ENCODE results near the gene SFTA2. TPM values are rescaled to one million over a fixed set of nuclear protein-coding genes. Genes with fewer than 3 reads are reported as not detected.
"Not testable (repeated sequence)": the region's sequence is repeated elsewhere in the genome, so short reads cannot be mapped to it uniquely, and the experiment has no call there.

SFTA2 gene
- polyA plus RNA-seq, 1 donor from 2014 or later, result not detected

- Histone ChIP-seq H3K9me2 (ENCODE audit: insufficient read depth, low read length) (no peaks in the 10 kb centered on the region), H3K4me2 (ENCODE audit: low read length) (no peak overlapping the region), H3K9me3 (ENCODE audit: low read length) (no peaks in the 10 kb centered on the region), H4K20me1 (ENCODE audit: insufficient read depth) (no peaks in the 10 kb centered on the region), H3K27ac (ENCODE audit: low read length) (no peak overlapping the region), H3K79me2 (replicated peaks; ENCODE audit: insufficient read depth, low read length) (no peaks in the 10 kb centered on the region), H3K9ac (ENCODE audit: low read length) (no peak overlapping the region), H3K36me3 (ENCODE audit: insufficient read depth, low read length) (no peaks in the 10 kb centered on the region), H3K27me3 (ENCODE audit: insufficient read depth, low read depth, low read length) (no peaks in the 10 kb centered on the region), H3F3A (ENCODE audit: insufficient read depth, low read length, poor library complexity, severe bottlenecking) (no peaks in the 10 kb centered on the region), H2AFZ (ENCODE audit: low read depth, low read length) (no peak overlapping the region), H3K4me3 (ENCODE audit: low read length) (no peak overlapping the region)
- TF ChIP-seq EZH2 (IDR thresholded peaks at IDR 0.05; ENCODE audit: borderline replicate concordance, insufficient read depth, low read length, poor library complexity, severe bottlenecking) (no peak), SMC3 (conservative IDR thresholded peaks at IDR 0.05; ENCODE audit: poor library complexity) (no peak), MXI1 (conservative IDR thresholded peaks at IDR 0.05; ENCODE audit: poor library complexity, severe bottlenecking) (no peak), EP300 (conservative IDR thresholded peaks at IDR 0.05; ENCODE audit: poor library complexity, severe bottlenecking) (no peak), RAD21 (conservative IDR thresholded peaks at IDR 0.05) (no peak), TAF1 (IDR thresholded peaks at IDR 0.05; ENCODE audit: low read depth) (no peak), POLR2AphosphoS5 (IDR thresholded peaks at IDR 0.05) (no peak)
- TF ChIP-seq, protein P1, sequence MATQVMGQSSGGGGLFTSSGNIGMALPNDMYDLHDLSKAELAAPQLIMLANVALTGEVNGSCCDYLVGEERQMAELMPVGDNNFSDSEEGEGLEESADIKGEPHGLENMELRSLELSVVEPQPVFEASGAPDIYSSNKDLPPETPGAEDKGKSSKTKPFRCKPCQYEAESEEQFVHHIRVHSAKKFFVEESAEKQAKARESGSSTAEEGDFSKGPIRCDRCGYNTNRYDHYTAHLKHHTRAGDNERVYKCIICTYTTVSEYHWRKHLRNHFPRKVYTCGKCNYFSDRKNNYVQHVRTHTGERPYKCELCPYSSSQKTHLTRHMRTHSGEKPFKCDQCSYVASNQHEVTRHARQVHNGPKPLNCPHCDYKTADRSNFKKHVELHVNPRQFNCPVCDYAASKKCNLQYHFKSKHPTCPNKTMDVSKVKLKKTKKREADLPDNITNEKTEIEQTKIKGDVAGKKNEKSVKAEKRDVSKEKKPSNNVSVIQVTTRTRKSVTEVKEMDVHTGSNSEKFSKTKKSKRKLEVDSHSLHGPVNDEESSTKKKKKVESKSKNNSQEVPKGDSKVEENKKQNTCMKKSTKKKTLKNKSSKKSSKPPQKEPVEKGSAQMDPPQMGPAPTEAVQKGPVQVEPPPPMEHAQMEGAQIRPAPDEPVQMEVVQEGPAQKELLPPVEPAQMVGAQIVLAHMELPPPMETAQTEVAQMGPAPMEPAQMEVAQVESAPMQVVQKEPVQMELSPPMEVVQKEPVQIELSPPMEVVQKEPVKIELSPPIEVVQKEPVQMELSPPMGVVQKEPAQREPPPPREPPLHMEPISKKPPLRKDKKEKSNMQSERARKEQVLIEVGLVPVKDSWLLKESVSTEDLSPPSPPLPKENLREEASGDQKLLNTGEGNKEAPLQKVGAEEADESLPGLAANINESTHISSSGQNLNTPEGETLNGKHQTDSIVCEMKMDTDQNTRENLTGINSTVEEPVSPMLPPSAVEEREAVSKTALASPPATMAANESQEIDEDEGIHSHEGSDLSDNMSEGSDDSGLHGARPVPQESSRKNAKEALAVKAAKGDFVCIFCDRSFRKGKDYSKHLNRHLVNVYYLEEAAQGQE (IDR thresholded peaks at IDR 0.05; ENCODE audit: borderline replicate concordance), result no peak
- TF ChIP-seq, protein P2, sequence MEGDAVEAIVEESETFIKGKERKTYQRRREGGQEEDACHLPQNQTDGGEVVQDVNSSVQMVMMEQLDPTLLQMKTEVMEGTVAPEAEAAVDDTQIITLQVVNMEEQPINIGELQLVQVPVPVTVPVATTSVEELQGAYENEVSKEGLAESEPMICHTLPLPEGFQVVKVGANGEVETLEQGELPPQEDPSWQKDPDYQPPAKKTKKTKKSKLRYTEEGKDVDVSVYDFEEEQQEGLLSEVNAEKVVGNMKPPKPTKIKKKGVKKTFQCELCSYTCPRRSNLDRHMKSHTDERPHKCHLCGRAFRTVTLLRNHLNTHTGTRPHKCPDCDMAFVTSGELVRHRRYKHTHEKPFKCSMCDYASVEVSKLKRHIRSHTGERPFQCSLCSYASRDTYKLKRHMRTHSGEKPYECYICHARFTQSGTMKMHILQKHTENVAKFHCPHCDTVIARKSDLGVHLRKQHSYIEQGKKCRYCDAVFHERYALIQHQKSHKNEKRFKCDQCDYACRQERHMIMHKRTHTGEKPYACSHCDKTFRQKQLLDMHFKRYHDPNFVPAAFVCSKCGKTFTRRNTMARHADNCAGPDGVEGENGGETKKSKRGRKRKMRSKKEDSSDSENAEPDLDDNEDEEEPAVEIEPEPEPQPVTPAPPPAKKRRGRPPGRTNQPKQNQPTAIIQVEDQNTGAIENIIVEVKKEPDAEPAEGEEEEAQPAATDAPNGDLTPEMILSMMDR (IDR thresholded peaks at IDR 0.05; ENCODE audit: poor library complexity, severe bottlenecking), result no peak
These were observed 40.8 kb upstream of the SFTA2 start for GRCh38 chr6:30972816-30973215.

GRCh38 chr6:30970946-30971345, 39.0 kb upstream of the SFTA2 start:
- no peaks in the 10 kb centered on the region for H4K20me1 ChIP-seq (ENCODE audit: insufficient read depth)
- no peaks in the 10 kb centered on the region for H3K27me3 ChIP-seq (ENCODE audit: insufficient read depth, low read depth, low read length)
- H3K9ac ChIP-seq (ENCODE audit: low read length), result no peak overlapping the region
- no peak overlapping the region for H3K4me2 ChIP-seq (ENCODE audit: low read length)
- no peaks in the 10 kb centered on the region for H3K9me3 ChIP-seq (ENCODE audit: low read length)
- H3K79me2 ChIP-seq (replicated peaks; ENCODE audit: insufficient read depth, low read length), result no peaks in the 10 kb centered on the region
- H3K27ac ChIP-seq (ENCODE audit: low read length), result no peak overlapping the region
- no peaks in the 10 kb centered on the region for H3K9me2 ChIP-seq (ENCODE audit: insufficient read depth, low read length)
- no peaks in the 10 kb centered on the region for H3K36me3 ChIP-seq (ENCODE audit: insufficient read depth, low read length)
- no peak overlapping the region for H3K4me3 ChIP-seq (ENCODE audit: low read length)
- TF ChIP-seq MXI1 (conservative IDR thresholded peaks at IDR 0.05; ENCODE audit: poor library complexity, severe bottlenecking) (no peak), RAD21 (conservative IDR thresholded peaks at IDR 0.05) (no peak), POLR2AphosphoS5 (IDR thresholded peaks at IDR 0.05) (no peak), SMC3 (conservative IDR thresholded peaks at IDR 0.05; ENCODE audit: poor library complexity) (no peak), EZH2 (IDR thresholded peaks at IDR 0.05; ENCODE audit: borderline replicate concordance, insufficient read depth, low read length, poor library complexity, severe bottlenecking) (no peak), EP300 (conservative IDR thresholded peaks at IDR 0.05; ENCODE audit: poor library complexity, severe bottlenecking) (no peak), TAF1 (IDR thresholded peaks at IDR 0.05; ENCODE audit: low read depth) (no peak)
- TF ChIP-seq, protein P1 (IDR thresholded peaks at IDR 0.05; ENCODE audit: borderline replicate concordance), result no peak
- TF ChIP-seq, protein P2 (IDR thresholded peaks at IDR 0.05; ENCODE audit: poor library complexity, severe bottlenecking), result no peak
- H3F3A ChIP-seq (ENCODE audit: insufficient read depth, low read length, poor library complexity, severe bottlenecking), result no peaks in the 10 kb centered on the region
- H2AFZ ChIP-seq (ENCODE audit: low read depth, low read length), result no peak overlapping the region

DNA sequence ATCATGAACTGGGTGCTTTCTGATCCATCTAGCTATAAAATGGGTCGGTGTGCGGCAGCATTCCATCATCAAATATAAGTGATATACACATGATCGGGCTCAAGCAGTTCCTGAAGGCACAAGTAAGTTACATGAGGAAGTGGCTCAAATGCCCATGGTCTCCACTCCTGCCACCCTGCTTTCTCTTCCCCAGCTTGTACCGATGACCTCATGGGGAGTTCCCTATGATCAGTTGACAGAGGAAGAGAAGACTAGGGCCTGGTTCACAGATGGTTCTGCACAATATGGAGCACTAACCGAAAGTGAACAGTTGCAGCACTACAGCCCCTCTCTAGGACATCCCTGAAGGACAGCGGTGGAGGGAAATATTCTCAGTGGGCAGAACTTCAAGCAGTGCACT, 37.2 kb upstream of the SFTA2 start:
- H3K36me3 ChIP-seq (ENCODE audit: insufficient read depth, low read length); H3K27ac ChIP-seq (ENCODE audit: low read length); H3K4me2 ChIP-seq (ENCODE audit: low read length); H3K9me3 ChIP-seq (ENCODE audit: low read length); H4K20me1 ChIP-seq (ENCODE audit: insufficient read depth); H3K9me2 ChIP-seq (ENCODE audit: insufficient read depth, low read length); H3K9ac ChIP-seq (ENCODE audit: low read length); H3K27me3 ChIP-seq (ENCODE audit: insufficient read depth, low read depth, low read length); H3K79me2 ChIP-seq (replicated peaks; ENCODE audit: insufficient read depth, low read length); H2AFZ ChIP-seq (ENCODE audit: low read depth, low read length); H3K4me3 ChIP-seq (ENCODE audit: low read length); H3F3A ChIP-seq (ENCODE audit: insufficient read depth, low read length, poor library complexity, severe bottlenecking): not testable (repeated sequence)
